Sigmoid colon (tissue), 4 donors: ENCODE data around the gene MAPRE3.

ENCODE experiments used
- POLR2A ChIP-seq, 2 donors: fragments of 450-650 bp; IDR thresholded peaks; one replicate each; pipeline ENCODE4 v1.6.1; 2016; ENCODE audit warnings: antibody characterized with exemption in 2 of 2, mild to moderate bottlenecking in 2 of 2, moderate library complexity in 2 of 2
- POLR2AphosphoS5 ChIP-seq, 4 donors: sonication (generic); formaldehyde crosslinking; IDR thresholded peaks; one replicate each; pipeline ENCODE4 v1.6.1; 2017; ENCODE audit warnings: antibody characterized with exemption in 4 of 4
- TF ChIP-seq, protein P1 (sequence below), 4 experiments: fragments of 450-650 bp in 3 of 4; fragments of 200-600 bp in 1 of 4; IDR thresholded peaks; one replicate each; pipeline ENCODE4 v1.5.1; 2016 to 2019; ENCODE audit warnings: antibody characterized with exemption in 4 of 4, mild to moderate bottlenecking in 3 of 4, moderate library complexity in 2 of 4

DNA sequence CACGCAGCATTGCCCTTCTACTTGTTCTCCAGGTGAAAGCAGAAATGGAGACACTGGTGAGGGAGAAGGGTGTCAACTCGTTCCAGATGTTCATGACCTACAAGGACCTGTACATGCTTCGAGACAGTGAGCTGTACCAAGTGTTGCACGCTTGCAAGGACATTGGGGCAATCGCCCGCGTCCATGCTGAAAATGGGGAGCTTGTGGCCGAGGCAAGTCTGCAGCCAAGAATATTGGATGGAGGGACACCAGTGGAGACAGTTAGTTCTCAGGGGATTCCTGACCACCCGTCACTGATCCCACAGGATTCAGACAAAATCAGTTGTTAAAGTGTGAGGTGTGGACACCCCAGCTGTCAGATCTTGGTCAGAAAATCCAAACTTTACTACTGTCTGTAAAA is 43.2 kb upstream of the MAPRE3 start:
- TF ChIP-seq, protein P1, sequence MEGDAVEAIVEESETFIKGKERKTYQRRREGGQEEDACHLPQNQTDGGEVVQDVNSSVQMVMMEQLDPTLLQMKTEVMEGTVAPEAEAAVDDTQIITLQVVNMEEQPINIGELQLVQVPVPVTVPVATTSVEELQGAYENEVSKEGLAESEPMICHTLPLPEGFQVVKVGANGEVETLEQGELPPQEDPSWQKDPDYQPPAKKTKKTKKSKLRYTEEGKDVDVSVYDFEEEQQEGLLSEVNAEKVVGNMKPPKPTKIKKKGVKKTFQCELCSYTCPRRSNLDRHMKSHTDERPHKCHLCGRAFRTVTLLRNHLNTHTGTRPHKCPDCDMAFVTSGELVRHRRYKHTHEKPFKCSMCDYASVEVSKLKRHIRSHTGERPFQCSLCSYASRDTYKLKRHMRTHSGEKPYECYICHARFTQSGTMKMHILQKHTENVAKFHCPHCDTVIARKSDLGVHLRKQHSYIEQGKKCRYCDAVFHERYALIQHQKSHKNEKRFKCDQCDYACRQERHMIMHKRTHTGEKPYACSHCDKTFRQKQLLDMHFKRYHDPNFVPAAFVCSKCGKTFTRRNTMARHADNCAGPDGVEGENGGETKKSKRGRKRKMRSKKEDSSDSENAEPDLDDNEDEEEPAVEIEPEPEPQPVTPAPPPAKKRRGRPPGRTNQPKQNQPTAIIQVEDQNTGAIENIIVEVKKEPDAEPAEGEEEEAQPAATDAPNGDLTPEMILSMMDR (IDR thresholded peaks at IDR 0.05): no peak
- TF ChIP-seq POLR2A (IDR thresholded peaks at IDR 0.05): no peak
- TF ChIP-seq POLR2AphosphoS5 (IDR thresholded peaks at IDR 0.05): no peak
